LHCN-M2 (cell line): Measurements from ENCODE around the gene PRKN. TPM values are rescaled to one million over a fixed set of nuclear protein-coding genes. Genes with fewer than 3 reads are reported as not detected.

Experiments
- DNase-seq: peaks from one replicate; pipeline ENCODE4 v3.0.0-alpha.2; 2012; ENCODE audit warnings: low read depth
- total RNA-seq: library from RNA; depleted of rRNA; stranded (reverse); fragments of >200 nt; gene quantifications from 2 replicates; pipeline ENCODE4 v1.2.3, GENCODE V29; 2014

Gene PRKN
- total RNA-seq, 1 experiment from 2014 or later = 2.4 TPM

- DNase-seq = no peak
Observed at GRCh38 chr6:162190981-162191380, 536.6 kb downstream of the PRKN start.

GRCh38 chr6:162187168-162187935, 540.2 kb downstream of the PRKN start:
- no peak for DNase-seq

GRCh38 chr6:162184465-162184864, 543.1 kb downstream of the PRKN start:
- no peak for DNase-seq

- DNase-seq = peak; percentile 30
Observed at GRCh38 chr6:162181741-162182401, 545.7 kb downstream of the PRKN start.

- DNase-seq = no peak
Observed at GRCh38 chr6:162181111-162181510, 546.5 kb downstream of the PRKN start.

GRCh38 chr6:162179196-162179951, 548.2 kb downstream of the PRKN start:
- no peak for DNase-seq

- DNase-seq = no peak
Observed at GRCh38 chr6:162178666-162179065, 548.9 kb downstream of the PRKN start.

- no peak for DNase-seq
Observed at GRCh38 chr6:162178266-162178665, 549.3 kb downstream of the PRKN start.

GRCh38 chr6:162177746-162178145, 549.8 kb downstream of the PRKN start:
- peak; percentile 66 for DNase-seq

- DNase-seq = no peak
Observed at GRCh38 chr6:162173466-162173865, 554.1 kb downstream of the PRKN start.

GRCh38 chr6:162165479-162165878, 562.1 kb downstream of the PRKN start:
- no peak for DNase-seq

GRCh38 chr6:162157167-162157870, 570.2 kb downstream of the PRKN start:
- no peak for DNase-seq

GRCh38 chr6:162156146-162156545, 571.4 kb downstream of the PRKN start:
- DNase-seq = no peak

- DNase-seq = no peak
Observed at GRCh38 chr6:162154930-162155329, 572.6 kb downstream of the PRKN start.

- DNase-seq = no peak
Observed at GRCh38 chr6:162154001-162154400, 573.6 kb downstream of the PRKN start.

- DNase-seq = no peak
Observed at GRCh38 chr6:162153120-162153519, 574.4 kb downstream of the PRKN start.

- peak; percentile 64 for DNase-seq
Observed at GRCh38 chr6:162151021-162151665, 576.4 kb downstream of the PRKN start.

GRCh38 chr6:162150295-162150694, 577.3 kb downstream of the PRKN start:
- DNase-seq = no peak

GRCh38 chr6:162149786-162150185, 577.8 kb downstream of the PRKN start:
- no peak for DNase-seq

GRCh38 chr6:162147805-162148204, 579.8 kb downstream of the PRKN start:
- no peak for DNase-seq

GRCh38 chr6:162147281-162147680, 580.3 kb downstream of the PRKN start:
- DNase-seq = no peak
